SJCRH30 (cell line): ENCODE data around the gene LRRC8C. TPM values are rescaled to one million over a fixed set of nuclear protein-coding genes. Genes with fewer than 3 reads are reported as not detected.
"Not testable (repeated sequence)": the region's sequence is repeated elsewhere in the genome, so short reads cannot be mapped to it uniquely, and the experiment has no call there.

ENCODE experiments used
- DNase-seq, 2 experiments: peaks; one replicate each; pipeline ENCODE4 v3.0.0-alpha.2; 2015 to 2020
- H3K27ac ChIP-seq: fragments of 250-450 bp; sonication (Bioruptor Pico); 2 replicates; pipeline ENCODE4 v1.5.1; 2020; ENCODE audit warnings: mild to moderate bottlenecking, moderate library complexity
- H3K27me3 ChIP-seq: fragments of 250-450 bp; sonication (Bioruptor Pico); 2 replicates; pipeline ENCODE4 v1.5.1; 2020; ENCODE audit warnings: mild to moderate bottlenecking, moderate library complexity
- H3K36me3 ChIP-seq: fragments of 250-450 bp; sonication (Bioruptor Pico); 2 replicates; pipeline ENCODE4 v1.5.1; 2020; ENCODE audit warnings: mild to moderate bottlenecking, moderate library complexity
- H3K4me1 ChIP-seq: fragments of 250-450 bp; sonication (Bioruptor Pico); 2 replicates; pipeline ENCODE4 v1.5.1; 2020; ENCODE audit warnings: mild to moderate bottlenecking, moderate library complexity
- H3K4me3 ChIP-seq: fragments of 250-450 bp; sonication (Bioruptor Pico); 2 replicates; pipeline ENCODE4 v1.5.1; 2020; ENCODE audit warnings: mild to moderate bottlenecking, moderate library complexity
- H3K9me3 ChIP-seq: fragments of 250-450 bp; sonication (Bioruptor Pico); replicated peaks from 2 replicates; pipeline ENCODE4 v1.5.1; 2020; ENCODE audit warnings: mild to moderate bottlenecking, moderate library complexity
- total RNA-seq: library from RNA; depleted of rRNA; stranded (reverse); fragments of >200 nt; shearing (Covaris generic); gene quantifications from 2 replicates; pipeline ENCODE4 v1.2.3, GENCODE V29; 2014; rRNA removed

The LRRC8C gene
- 3.4 and 3.6 TPM in 2 replicates for total RNA-seq

DNA sequence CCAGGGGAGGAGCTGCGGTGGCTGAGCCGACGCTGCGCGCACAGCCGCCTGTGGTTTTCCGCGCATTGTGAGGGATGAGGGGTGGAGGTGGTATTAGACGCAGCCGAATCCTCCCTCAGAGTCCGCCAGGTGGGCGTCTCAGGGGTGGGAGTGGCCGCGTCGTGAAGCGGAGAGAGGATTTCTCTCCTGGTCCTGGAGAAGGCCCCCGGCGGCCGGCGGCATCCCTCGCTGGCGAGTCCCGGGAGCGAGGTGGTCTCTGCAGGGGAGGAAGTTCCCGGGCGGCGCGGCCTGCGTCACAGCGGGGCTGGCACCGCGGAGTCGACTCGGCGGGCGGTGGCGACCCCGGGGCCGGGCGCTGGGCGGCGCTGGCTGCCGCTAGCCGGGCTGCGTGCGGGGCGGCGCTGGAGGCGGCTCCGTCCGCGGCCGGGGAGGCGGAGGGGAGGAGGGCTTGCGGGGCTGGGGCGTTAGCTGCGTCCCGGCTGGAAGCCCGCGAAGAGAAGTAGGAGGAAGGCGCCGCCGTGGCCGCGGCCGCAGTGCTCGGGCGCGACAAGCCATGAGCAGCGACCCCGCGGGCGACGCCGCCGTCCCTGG is at the start of gene LRRC8C:
Gene LRRC8C (plus strand): TSS at position 464 of the 591 bp plus-strand sequence. CDS start 53,354 bp downstream, outside the sequence.
- Histone ChIP-seq H3K4me3 (peak within 1 kb of the TSS; percentile 91), H3K4me1 (0 out of 2 replicates have a peak, but pooled peaks cover 6% of the 10 kb centered on the region), H3K27me3 (peaks cover 5% of the 10 kb centered on the region), H3K9me3 (no peaks in the 10 kb centered on the region), H3K36me3 (no peaks in the 10 kb centered on the region), H3K27ac (peak within 1 kb of the TSS; percentile 34; the same call in 1 of the 2 replicates)
- DNase-seq: peak; percentile 72 to 79

DNA sequence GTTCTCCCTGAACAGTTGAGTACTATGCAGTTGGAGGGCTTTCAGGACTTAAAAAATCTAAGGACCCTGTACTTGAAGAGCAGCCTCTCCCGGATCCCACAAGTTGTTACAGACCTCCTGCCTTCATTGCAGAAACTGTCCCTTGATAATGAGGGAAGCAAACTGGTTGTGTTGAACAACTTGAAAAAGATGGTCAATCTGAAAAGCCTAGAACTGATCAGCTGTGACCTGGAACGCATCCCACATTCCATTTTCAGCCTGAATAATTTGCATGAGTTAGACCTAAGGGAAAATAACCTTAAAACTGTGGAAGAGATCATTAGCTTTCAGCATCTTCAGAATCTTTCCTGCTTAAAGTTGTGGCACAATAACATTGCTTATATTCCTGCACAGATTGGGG is 48.7 kb upstream of the LRRC8C start:
- Histone ChIP-seq H3K27me3 (no peaks in the 10 kb centered on the region), H3K36me3 (peaks cover 3% of the 10 kb centered on the region; the same call in 1 of the 2 replicates), H3K27ac (no peak overlapping the region), H3K9me3 (no peaks in the 10 kb centered on the region), H3K4me1 (no peaks in the 10 kb centered on the region), H3K4me3 (no peak overlapping the region)
- no peak for DNase-seq

DNA sequence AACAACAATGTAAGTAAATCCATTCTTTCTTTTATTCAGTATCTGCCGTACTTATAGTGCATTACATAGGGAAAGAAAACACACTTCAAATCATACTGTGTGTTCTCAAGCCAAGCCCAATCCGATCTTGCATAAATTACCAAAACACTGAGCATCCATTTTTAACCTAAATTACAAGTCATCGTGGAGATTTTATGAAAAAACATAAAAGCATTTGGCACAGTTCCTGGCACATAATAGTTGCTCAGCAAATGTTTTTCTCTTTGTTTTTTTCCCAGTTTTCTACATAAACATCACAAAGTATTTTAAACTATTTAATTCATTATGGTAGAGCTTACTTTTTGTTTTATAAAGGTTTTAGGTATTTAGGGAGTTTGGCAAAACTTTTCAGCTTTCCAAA is 48.1 kb upstream of the LRRC8C start:
- DNase-seq: no peak
- Histone ChIP-seq H3K4me3 (no peak overlapping the region), H3K36me3 (peaks cover 3% of the 10 kb centered on the region; the same call in 1 of the 2 replicates), H3K27me3 (no peaks in the 10 kb centered on the region), H3K9me3 (no peaks in the 10 kb centered on the region), H3K4me1 (no peaks in the 10 kb centered on the region), H3K27ac (no peak overlapping the region)

DNA sequence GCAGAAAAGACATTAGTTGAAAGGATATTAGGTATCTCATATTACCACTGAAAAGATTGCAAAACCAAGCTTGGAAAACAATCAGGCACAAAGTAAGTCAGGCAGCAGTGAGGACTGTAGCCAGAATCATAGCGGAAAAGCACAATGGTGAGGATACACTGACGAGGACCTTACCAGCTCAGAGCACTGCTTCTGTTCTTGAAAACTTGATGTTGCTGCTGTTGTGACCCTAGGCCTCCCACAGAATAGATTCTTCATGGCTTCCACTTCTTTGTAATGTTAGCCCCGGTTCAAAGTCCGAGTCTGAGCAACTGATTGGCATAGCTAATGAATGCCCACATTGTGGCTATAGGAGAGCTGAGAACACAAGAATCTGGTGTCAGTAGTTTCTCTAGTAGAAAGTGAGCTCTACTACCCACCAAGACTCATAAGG is 45.2 kb upstream of the LRRC8C start:
- peaks cover 3% of the 10 kb centered on the region; the same call in 1 of the 2 replicates for H3K36me3 ChIP-seq
- H3K27me3 ChIP-seq: no peaks in the 10 kb centered on the region
- H3K4me3 ChIP-seq: no peak overlapping the region
- H3K4me1 ChIP-seq: no peaks in the 10 kb centered on the region
- DNase-seq: no peak
- no peaks in the 10 kb centered on the region for H3K9me3 ChIP-seq
- H3K27ac ChIP-seq: no peak overlapping the region

DNA sequence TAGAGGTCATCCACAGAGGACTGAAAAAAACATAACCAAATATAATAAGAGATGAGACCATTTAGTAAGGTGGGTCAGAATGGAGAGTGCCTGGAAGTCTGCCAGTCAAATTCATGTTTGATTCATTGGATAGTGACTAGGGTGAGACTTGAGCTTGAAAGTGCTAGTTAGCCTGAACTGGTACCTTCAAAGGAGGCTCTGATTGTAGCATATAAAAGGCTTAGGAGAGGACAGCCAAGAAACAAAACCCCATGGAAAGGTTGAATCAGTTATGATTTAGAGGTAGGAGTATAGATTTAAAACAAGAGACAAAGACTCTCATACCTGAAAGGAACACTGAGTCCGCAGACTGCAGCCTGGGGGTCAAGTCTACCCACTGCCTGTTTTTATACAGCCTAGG is 44.4 kb upstream of the LRRC8C start:
- H3K4me3 ChIP-seq: no peak overlapping the region
- no peak for DNase-seq
- no peak overlapping the region for H3K27ac ChIP-seq
- no peaks in the 10 kb centered on the region for H3K27me3 ChIP-seq
- H3K4me1 ChIP-seq: no peaks in the 10 kb centered on the region
- H3K36me3 ChIP-seq: peaks cover 3% of the 10 kb centered on the region; the same call in 1 of the 2 replicates
- H3K9me3 ChIP-seq: no peaks in the 10 kb centered on the region

DNA sequence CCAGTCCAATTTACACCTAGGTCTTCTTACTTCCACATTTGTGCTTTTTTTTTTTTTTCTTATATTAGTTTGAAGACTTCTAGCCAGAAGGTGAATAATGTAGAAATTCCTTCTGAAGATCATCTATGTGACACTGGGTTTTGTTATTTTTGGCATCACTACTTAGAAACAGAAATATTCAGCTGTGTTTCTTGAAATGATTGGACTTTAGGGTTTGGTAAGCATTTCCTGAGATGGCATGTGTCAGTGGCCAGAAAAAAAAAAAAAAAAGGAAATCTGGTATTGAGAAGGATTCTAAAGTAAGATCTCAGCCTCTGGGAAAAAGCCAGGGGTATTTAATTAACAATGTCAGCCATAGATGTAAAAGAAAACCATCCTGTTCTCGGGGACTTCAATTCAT is 43.4 kb upstream of the LRRC8C start:
- no peaks in the 10 kb centered on the region for H3K27me3 ChIP-seq
- H3K27ac ChIP-seq: no peak overlapping the region
- H3K36me3 ChIP-seq: peaks cover 3% of the 10 kb centered on the region; the same call in 1 of the 2 replicates
- H3K4me1 ChIP-seq: no peaks in the 10 kb centered on the region
- no peaks in the 10 kb centered on the region for H3K9me3 ChIP-seq
- H3K4me3 ChIP-seq: no peak overlapping the region
- DNase-seq: no peak

DNA sequence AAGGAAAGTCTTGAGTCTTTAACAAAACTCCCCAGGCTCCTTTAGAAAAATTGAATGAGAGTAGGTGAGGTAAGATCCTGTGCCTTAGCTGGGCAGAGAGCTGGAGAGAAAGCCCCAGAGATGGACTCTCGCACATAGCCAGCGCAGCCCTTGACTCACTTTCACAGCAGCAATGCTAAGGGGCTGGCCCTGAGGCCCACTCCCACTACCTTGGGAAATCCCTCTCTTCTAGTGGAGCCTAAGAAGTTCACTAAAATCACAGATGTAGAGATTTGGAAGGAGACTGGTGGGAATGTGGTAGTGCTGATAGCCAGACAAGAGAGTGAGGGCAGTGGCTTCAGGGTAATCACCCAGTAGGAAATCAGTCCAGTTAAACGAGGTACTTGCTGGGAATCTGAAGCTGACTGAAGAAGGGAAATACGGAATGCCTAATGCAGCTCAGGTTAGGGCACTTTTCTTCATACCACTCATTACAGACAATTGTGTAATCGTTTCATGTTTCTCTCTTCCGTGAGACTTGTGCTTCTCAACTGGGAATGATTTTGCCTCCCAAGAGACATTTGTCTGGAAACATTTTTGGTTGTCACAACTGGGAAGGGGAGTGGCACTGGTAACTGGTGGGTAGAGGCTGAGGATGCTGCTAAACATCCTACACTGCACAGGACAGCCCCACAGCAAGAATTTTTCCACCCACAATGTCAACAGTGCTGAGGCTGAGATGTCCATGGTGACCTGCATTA is 42.4 kb upstream of the LRRC8C start:
- Histone ChIP-seq H3K4me1 (no peaks in the 10 kb centered on the region), H3K27me3 (no peaks in the 10 kb centered on the region), H3K36me3 (no peaks in the 10 kb centered on the region), H3K9me3 (no peaks in the 10 kb centered on the region), H3K4me3 (no peak overlapping the region), H3K27ac (no peak overlapping the region)
- DNase-seq: no peak

DNA sequence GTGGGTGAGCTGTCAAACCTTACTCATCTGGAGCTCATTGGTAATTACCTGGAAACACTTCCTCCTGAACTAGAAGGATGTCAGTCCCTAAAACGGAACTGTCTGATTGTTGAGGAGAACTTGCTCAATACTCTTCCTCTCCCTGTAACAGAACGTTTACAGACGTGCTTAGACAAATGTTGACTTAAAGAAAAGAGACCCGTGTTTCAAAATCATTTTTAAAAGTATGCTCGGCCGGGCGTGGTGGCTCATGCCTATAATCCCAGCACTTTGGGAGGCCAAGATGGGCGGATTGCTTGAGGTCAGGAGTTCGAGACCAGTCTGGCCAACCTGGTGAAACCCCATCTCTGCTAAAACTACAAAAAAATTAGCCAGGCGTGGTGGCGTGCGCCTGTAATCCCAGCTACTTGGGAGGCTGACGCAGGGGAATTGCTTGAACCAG is 40.0 kb upstream of the LRRC8C start:
- H3K4me1 ChIP-seq, H3K27ac ChIP-seq, H3K36me3 ChIP-seq, H3K9me3 ChIP-seq, H3K4me3 ChIP-seq, H3K27me3 ChIP-seq, DNase-seq: not testable (repeated sequence)

DNA sequence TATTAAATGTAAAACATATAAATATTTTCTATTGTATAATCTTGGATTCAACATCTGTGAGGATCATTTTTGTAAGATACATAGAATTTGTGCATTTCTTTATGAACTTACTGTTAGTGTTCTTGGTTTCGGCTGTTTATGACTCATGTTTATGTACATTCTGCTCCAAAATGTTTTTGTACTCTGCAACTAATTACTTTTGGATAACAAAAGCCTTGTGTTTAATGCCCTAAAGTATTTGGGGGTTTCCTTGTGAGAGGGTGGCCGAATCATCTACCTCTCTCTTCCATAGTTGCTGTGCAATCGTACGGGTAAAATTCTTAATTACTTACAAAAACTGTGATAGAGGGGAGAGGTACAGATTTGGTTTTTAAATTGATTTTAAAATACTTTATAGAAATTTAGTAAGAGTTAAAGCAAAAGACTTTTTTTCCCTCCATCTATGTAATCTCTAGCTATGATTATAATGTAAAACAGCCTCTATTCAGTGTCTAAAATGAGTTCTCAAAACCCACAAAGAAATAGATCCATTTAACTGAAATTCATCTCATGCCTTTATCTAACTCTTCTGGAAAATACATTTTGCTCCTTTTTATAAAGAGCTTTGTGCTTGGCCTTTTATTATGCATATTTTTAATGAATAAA is 38.7 kb upstream of the LRRC8C start:
- Histone ChIP-seq H3K27me3 (no peaks in the 10 kb centered on the region), H3K4me3 (no peak overlapping the region), H3K36me3 (no peaks in the 10 kb centered on the region), H3K27ac (no peak overlapping the region), H3K9me3 (no peaks in the 10 kb centered on the region), H3K4me1 (no peaks in the 10 kb centered on the region)
- no peak for DNase-seq

DNA sequence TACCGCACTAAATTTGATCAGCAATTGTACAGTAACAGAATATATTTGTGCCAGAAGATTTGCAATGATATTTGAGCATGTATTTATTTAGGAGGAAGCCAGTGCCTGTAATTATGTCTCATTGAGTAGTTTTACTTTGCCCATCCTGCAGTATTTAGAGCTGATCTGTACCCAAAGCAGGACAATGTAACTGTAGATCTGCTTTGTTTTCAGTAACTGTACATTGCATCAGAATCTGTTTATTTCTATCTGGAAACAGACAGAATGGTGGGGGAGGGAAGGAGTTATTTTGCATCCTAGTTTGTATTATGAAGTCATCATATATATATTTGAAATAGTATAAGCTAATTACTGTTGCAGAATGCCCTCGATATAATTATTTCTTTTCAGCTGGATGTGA is 36.2 kb upstream of the LRRC8C start:
- DNase-seq: no peak
- H3K27ac ChIP-seq: no peak overlapping the region
- H3K27me3 ChIP-seq: no peaks in the 10 kb centered on the region
- no peaks in the 10 kb centered on the region for H3K9me3 ChIP-seq
- no peaks in the 10 kb centered on the region for H3K36me3 ChIP-seq
- no peaks in the 10 kb centered on the region for H3K4me1 ChIP-seq
- no peak overlapping the region for H3K4me3 ChIP-seq

DNA sequence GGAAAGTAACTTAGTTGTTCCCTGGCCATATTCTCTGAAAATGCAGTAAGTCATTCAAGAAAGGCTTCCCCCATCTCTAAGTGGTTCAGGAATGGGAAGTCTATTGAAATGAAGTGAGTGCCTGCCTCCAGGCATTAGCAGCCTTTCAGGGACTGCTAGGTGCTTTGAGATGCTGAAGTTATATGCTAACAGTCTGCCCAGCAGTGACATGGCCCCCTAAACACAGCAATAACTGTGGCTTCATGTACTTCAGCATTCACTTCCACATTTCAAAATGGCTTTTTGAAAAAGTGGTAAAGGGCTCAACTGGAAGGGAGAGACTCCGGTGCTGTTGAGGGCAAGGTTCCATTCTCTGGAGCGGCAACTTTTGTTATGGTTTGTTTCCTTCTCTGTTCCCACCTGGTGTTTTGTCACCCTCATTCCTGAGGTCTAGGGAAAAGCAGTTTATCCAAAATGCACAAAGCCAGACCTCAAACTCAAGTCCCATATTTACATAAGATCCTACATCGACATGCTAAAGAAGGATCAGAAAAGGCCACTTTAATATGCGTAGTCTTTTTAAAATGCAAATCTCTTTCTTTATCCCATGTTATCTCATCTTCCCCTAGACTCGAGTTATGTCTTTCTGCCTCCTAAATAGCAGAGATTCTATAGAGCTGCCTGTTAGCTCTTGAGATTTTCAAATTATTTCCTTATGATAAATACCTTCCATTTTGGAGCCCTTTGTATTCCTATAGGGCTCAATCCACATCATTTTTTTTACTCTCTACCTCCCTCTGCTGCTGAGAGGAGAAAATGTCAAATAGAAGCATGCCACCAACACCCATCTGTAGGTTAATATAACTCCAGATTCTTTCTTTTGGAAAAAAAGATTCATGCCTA is 34.2 kb upstream of the LRRC8C start:
- Histone ChIP-seq H3K27me3 (no peaks in the 10 kb centered on the region), H3K4me3 (no peak overlapping the region), H3K27ac (no peak overlapping the region), H3K4me1 (no peaks in the 10 kb centered on the region), H3K36me3 (no peaks in the 10 kb centered on the region), H3K9me3 (no peaks in the 10 kb centered on the region)
- peak in 1 of 2 experiments; percentile 62 for DNase-seq

DNA sequence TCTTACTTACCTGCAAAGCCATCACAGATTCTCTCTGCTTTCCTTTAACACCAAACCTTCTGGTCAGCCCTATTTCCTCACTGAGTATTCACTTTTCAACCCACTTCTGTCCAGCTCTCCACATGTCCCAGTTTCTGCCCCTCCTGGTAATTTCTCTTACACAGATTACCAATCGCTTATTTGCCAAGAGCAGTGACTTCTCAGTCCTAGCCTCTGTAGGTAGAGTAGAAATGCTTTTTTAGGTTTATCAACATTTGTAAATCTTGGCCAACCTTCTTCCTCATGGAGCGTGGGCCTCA is 33.6 kb upstream of the LRRC8C start:
- no peaks in the 10 kb centered on the region for H3K9me3 ChIP-seq
- no peak overlapping the region for H3K27ac ChIP-seq
- H3K4me1 ChIP-seq: no peaks in the 10 kb centered on the region
- no peaks in the 10 kb centered on the region for H3K27me3 ChIP-seq
- DNase-seq: no peak
- H3K4me3 ChIP-seq: no peak overlapping the region
- no peaks in the 10 kb centered on the region for H3K36me3 ChIP-seq

DNA sequence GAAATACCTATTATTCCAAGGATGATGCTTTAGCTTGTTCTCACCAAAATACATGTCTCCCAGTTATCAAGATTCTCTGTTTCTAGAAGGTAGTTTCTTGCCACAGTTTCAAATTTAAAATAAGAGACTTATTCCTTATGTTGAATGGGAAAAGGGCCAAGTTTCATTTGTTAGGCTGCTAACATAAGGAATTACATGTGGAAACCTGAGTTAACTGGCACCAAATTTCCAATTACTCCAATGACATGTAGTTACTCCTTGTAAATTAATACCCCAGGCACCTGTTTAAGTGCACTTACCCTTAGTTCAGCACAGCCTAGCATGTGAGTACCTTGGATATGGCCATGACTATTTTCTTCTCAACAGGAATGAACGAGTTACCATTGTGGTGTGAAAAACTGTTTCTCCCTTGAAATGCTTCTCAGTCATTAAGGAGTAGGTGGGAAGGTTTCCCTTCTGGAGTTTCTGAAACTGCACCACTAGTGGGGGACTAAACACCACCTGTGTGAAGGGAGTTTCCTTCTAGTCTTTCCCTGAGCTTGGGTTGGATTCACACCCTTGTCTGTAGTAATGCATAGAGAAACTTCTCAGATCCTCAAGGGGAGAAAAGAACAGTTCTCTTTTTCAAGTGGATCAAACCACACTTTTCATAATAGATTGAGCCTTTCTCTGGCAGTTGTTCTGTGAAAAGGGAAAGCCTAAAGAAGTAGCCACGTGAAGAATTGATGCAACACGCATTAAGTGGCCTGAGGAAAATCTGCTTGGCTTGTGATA is 32.3 kb upstream of the LRRC8C start:
- no peaks in the 10 kb centered on the region for H3K36me3 ChIP-seq
- no peak overlapping the region for H3K4me3 ChIP-seq
- no peak for DNase-seq
- no peak overlapping the region for H3K27ac ChIP-seq
- no peaks in the 10 kb centered on the region for H3K9me3 ChIP-seq
- H3K27me3 ChIP-seq: no peaks in the 10 kb centered on the region
- H3K4me1 ChIP-seq: peaks cover 3% of the 10 kb centered on the region; the same call in 1 of the 2 replicates

DNA sequence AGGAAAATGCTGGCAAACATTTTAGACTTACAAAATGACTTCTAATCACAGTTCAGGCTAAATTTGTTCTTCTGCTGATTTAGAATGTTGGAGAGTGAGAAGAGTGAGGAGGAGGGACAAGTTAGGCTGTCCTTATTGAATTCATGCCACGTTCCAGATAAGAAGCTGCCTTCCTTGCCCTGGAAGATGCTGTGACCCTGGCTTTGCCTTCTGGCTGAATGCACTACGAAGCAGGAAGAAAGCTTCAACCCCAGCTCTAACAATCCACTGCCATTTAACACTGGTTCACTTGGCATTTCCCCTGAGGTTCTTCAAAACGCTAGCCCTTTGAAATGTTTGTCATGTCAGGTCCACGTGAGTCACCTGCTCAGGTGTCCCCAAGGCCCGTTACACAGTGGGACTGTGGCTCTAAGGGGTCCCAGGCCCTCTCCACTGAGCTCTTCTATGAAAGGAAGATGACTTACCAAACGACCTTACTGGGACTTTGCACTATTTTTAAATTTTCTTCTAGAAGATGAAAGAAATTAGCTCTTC is 30.0 kb upstream of the LRRC8C start:
- H3K4me1 ChIP-seq: peaks cover 9% of the 10 kb centered on the region
- H3K36me3 ChIP-seq: no peaks in the 10 kb centered on the region
- no peak overlapping the region for H3K27ac ChIP-seq
- H3K9me3 ChIP-seq: no peaks in the 10 kb centered on the region
- no peak overlapping the region for H3K4me3 ChIP-seq
- H3K27me3 ChIP-seq: no peaks in the 10 kb centered on the region
- DNase-seq: no peak
